HepG2 (cell line): ENCODE results near the gene POLR2F. TPM values are rescaled to one million over a fixed set of nuclear protein-coding genes. Genes with fewer than 3 reads are reported as not detected.
A peak's percentile ranks its signal among the peaks of the same experiment; 100 is the strongest.

Experiments used
- NFE2L2 ChIP-seq: fragments of 150-350 bp; IDR thresholded peaks from 2 replicates; pipeline ENCODE4 v1.6.1; 2014; ENCODE audit warnings: low read length
- PCBP1 ChIP-seq: fragments of 200-400 bp; formaldehyde crosslinking; IDR thresholded peaks from 2 replicates; pipeline ENCODE4 v1.6.1; 2017; ENCODE audit warnings: mild to moderate bottlenecking, low read depth, low read length, borderline replicate concordance
- RBFOX2 ChIP-seq: fragments of 200-400 bp; formaldehyde crosslinking; IDR thresholded peaks from 2 replicates; pipeline ENCODE4 v1.6.1; 2017; ENCODE audit warnings: low read depth, mild to moderate bottlenecking, low read length
- SIN3B ChIP-seq: fragments of 150-350 bp; IDR thresholded peaks from 2 replicates; pipeline ENCODE4 v1.6.1; 2014; ENCODE audit warnings: low read length
- U2AF1 ChIP-seq: fragments of 200-400 bp; formaldehyde crosslinking; optimal IDR thresholded peaks from 2 replicates; pipeline ENCODE3; 2017; ENCODE audit warnings: mild to moderate bottlenecking, low read depth, low read length
- polyA plus RNA-seq, 8 experiments: library from polyadenylated mRNA; depleted of rRNA in 3 of 8; stranded (reverse) in 7 of 8; unstranded in 1 of 8; fragments of >200 nt; fragmentation: Illumina TruSeq in 4 of 8; extraction: Trizol in 4 of 8; gene quantifications; 2 replicates each; pipeline versions ENCODE4 v1.2.1 to v1.2.3, GENCODE V29; 2011 to 2016; ENCODE audit warnings: low read depth in 4 of 8, missing spikeins in 1 of 8, mixed read lengths in 1 of 8; ENCODE audit not compliant: insufficient read depth in 1 of 8
- total RNA-seq, 5 experiments: library from RNA; depleted of rRNA; stranded (reverse); fragments of >200 nt; fragmentation: Illumina TruSeq; extraction: Trizol; gene quantifications; 2 replicates each; pipeline ENCODE4 v1.2.3, GENCODE V29; 2016; ENCODE audit warnings: low read depth in 1 of 5
- TF ChIP-seq, protein P1 (sequence below): IDR thresholded peaks from 2 replicates; pipeline ENCODE4 v1.6.1; 2016; ENCODE audit warnings: low read depth, missing genetic modification reagents, missing compliant biosample characterization
- TF ChIP-seq, protein P2 (sequence below): sonication (generic); formaldehyde crosslinking; IDR thresholded peaks from 2 replicates; pipeline ENCODE4 v1.4.0; 2020; ENCODE audit warnings: mild to moderate bottlenecking, low read depth, missing genetic modification reagents

Gene POLR2F
- total and polyA plus RNA-seq, 2 of the 13 experiments (the other 11 are each of a cell fraction or from before 2014, with no cell fraction given), result 135 to 158 TPM

GRCh38 chr22:37953437-37954179 lies at the start of gene POLR2F, which contains the start of gene C22orf23 (continued):
- TF ChIP-seq PCBP1, result no peak
- TF ChIP-seq SIN3B, result no peak
- TF ChIP-seq, protein P1, sequence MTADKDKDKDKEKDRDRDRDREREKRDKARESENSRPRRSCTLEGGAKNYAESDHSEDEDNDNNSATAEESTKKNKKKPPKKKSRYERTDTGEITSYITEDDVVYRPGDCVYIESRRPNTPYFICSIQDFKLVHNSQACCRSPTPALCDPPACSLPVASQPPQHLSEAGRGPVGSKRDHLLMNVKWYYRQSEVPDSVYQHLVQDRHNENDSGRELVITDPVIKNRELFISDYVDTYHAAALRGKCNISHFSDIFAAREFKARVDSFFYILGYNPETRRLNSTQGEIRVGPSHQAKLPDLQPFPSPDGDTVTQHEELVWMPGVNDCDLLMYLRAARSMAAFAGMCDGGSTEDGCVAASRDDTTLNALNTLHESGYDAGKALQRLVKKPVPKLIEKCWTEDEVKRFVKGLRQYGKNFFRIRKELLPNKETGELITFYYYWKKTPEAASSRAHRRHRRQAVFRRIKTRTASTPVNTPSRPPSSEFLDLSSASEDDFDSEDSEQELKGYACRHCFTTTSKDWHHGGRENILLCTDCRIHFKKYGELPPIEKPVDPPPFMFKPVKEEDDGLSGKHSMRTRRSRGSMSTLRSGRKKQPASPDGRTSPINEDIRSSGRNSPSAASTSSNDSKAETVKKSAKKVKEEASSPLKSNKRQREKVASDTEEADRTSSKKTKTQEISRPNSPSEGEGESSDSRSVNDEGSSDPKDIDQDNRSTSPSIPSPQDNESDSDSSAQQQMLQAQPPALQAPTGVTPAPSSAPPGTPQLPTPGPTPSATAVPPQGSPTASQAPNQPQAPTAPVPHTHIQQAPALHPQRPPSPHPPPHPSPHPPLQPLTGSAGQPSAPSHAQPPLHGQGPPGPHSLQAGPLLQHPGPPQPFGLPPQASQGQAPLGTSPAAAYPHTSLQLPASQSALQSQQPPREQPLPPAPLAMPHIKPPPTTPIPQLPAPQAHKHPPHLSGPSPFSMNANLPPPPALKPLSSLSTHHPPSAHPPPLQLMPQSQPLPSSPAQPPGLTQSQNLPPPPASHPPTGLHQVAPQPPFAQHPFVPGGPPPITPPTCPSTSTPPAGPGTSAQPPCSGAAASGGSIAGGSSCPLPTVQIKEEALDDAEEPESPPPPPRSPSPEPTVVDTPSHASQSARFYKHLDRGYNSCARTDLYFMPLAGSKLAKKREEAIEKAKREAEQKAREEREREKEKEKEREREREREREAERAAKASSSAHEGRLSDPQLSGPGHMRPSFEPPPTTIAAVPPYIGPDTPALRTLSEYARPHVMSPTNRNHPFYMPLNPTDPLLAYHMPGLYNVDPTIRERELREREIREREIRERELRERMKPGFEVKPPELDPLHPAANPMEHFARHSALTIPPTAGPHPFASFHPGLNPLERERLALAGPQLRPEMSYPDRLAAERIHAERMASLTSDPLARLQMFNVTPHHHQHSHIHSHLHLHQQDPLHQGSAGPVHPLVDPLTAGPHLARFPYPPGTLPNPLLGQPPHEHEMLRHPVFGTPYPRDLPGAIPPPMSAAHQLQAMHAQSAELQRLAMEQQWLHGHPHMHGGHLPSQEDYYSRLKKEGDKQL (CRISPR knock-in tag), result 0 out of 2 replicates have a peak, but pooled peaks have one; percentile 15
- TF ChIP-seq, protein P2, sequence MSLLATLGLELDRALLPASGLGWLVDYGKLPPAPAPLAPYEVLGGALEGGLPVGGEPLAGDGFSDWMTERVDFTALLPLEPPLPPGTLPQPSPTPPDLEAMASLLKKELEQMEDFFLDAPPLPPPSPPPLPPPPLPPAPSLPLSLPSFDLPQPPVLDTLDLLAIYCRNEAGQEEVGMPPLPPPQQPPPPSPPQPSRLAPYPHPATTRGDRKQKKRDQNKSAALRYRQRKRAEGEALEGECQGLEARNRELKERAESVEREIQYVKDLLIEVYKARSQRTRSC, result no peak
- no peak for TF ChIP-seq NFE2L2
- TF ChIP-seq U2AF1, result no peak
- TF ChIP-seq RBFOX2, result peak; percentile 92
